ENCODE results near the gene RAB13. TPM values are rescaled to one million over a fixed set of nuclear protein-coding genes. Genes with fewer than 3 reads are reported as not detected.
A peak's percentile ranks its signal among the peaks of the same experiment; 100 is the strongest.

The RAB13 gene
- total and polyA plus RNA-seq, 2 of the 8 experiments (the other 6 are each of a cell fraction or from before 2014, with no cell fraction given): 70.5 to 157 TPM

GRCh38 chr1:153977250-153978240 is 8.6 kb downstream of the RAB13 start, which contains the start of gene JTB (continued):
- TF ChIP-seq CHD7 (IDR thresholded peaks at IDR 0.05; ENCODE audit: insufficient replicate concordance, low read length): no peak
- TF ChIP-seq POU5F1 (IDR thresholded peaks at IDR 0.05; ENCODE audit: low read depth, low read length): no peak
- TF ChIP-seq NRF1 (IDR thresholded peaks at IDR 0.05; ENCODE audit: low read depth, low read length): no peak
- TF ChIP-seq PHF8 (conservative IDR thresholded peaks at IDR 0.05; ENCODE audit: low read depth, low read length): peak; percentile 89
- peak; percentile 56 for TF ChIP-seq SAP30 (IDR thresholded peaks at IDR 0.05; ENCODE audit: insufficient read depth, insufficient replicate concordance, low read length)
- no peak for TF ChIP-seq NANOG (IDR thresholded peaks at IDR 0.05; ENCODE audit: insufficient read depth, low read depth, low read length, poor library complexity, severe bottlenecking)
- TF ChIP-seq CTBP2 (IDR thresholded peaks at IDR 0.05; ENCODE audit: borderline replicate concordance, insufficient read depth, insufficient read length, low read length): no peak
- TF ChIP-seq FOSL1 (IDR thresholded peaks at IDR 0.05; ENCODE audit: insufficient read depth, low read depth, low read length): 0 out of 2 replicates have a peak, but pooled peaks have one; percentile 7

All from H1 (cell line).